NCI-H2196 (cell line): ENCODE data around the gene ESRRA.
A peak's percentile ranks its signal among the peaks of the same experiment; 100 is the strongest.

Experiments
- DNase-seq: peaks from one replicate; lab custom pipeline; 2025; ENCODE audit not compliant: unreplicated experiment; lab: John Stamatoyannopoulos, UW

The ESRRA gene

DNA sequence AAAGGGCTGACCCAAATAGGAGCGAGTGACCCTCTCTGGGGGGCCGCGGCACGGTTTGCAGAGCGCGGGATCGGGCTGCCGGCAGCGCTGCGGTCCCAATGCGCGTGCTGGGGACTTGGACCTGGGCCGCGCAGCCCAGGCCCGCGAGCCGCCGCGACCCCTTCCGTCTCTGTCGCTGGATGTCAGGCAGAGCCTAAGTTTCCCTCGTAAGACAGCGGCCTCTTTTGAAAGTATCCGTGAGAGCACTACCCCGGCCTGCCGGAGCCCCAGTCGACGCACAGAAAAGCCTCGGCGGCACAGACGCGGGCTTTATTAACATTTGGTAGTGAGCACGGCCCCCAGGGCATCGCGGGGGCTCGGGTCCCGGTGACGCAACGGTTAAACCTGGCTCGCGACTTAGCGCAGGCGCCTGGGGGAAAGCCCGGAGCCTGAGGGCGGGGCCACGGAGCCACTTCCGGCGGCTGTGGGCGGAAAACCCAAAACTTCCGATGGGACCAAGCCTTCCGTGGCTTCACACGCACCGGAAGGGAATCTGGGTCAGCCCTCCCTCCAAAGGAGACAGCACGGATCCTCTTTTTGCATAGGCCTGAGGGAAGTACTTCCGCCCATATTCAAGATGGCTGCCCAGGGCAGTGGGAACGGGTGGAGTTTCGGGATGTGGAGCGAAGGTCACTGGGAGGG, 35.6 kb upstream of the ESRRA start:
- DNase-seq = peak; percentile 99

DNA sequence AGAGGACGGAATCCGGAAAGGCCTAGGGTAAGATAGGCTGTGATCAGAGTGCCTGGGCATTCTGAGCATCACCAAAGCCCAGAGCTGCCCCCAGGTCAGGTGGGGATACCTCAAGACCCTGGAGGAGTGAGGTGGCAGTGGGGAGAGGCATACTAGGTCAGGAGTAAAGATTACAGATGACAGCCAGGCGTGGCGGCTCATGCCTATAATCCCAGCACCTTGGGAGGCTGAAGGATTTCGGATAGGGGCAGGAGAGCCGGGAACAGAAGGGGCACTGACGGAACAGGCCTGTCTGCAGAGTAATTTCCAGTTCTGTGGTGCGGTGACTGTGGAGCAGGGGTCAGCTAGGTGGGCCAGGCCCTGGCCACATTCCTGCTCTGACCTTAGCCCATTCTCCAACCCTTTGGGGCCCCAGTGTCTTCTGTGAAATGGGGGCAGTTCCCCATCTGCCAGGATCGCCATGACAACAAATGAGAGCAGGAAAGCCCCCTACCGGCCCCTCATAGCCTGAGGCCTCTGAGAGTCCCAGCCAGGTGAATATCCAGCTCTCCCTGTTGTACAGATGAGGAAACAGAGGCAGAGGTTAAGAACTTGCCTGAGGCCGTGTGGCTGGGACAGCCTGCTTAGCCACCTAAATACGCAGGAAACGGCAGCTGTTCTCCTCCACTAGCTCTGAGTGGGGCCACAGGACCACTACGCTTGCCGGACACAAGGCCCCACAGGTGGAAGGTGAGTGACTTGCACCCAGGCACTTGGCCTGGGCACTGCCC, 30.1 kb upstream of the ESRRA start:
- no peak for DNase-seq

DNA sequence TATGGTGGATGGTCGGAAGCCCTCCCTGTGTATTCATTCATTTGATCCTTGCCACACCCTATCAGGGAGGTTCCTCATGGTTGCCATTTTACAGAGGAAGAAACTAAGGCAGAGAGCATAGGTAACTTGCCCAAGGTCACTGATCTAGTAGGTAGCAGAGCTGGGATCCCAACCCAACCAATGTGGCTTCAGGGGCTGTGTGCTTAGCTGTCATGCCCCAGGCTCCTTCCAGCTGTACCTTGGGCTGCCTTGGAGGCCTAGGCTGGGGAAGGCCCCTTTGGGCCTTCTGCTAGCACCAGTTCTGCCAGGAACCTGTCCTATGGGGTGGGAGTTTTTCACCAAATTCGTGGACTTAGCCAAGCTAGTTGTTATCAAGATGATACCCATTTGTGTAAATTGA, 29.5 kb upstream of the ESRRA start:
- DNase-seq = no peak

DNA sequence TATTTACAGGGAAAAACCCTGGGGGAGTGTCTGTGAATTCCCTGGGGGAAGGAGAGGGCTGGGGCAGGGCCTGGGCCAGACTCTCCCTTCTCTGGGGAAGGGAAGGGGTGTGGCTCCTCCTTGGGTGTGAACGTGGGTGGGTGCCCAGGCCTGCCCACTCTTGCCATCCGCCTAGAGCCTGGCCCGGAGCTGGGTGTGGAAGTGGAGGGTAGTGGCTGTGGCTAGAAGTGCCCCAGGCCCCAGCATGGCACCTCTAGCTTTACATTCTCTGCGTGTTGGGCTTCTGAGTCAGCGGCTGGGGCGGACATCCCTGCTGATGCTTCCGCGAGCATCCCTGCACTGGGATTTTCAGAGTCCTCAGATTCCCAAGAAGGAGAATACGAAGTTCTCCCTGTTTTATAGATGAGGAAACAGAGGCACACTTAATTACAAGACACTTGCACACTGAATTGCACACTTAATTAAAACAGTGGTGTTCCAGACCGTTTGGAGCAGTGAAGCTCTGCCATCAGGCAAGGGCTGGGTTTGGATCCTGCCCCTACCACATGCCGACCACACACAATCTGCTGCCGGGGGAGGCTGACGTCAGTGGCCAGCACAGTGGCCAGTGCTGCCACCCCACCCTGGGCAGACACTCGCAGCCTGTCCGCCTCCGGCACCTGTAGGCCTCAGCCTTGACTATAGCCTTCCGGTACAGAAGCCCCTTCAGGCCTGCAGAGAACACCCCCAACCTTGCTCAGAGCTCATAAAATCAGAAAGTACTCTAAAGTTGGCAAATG, 28.5 kb upstream of the ESRRA start:
- DNase-seq = no peak

DNA sequence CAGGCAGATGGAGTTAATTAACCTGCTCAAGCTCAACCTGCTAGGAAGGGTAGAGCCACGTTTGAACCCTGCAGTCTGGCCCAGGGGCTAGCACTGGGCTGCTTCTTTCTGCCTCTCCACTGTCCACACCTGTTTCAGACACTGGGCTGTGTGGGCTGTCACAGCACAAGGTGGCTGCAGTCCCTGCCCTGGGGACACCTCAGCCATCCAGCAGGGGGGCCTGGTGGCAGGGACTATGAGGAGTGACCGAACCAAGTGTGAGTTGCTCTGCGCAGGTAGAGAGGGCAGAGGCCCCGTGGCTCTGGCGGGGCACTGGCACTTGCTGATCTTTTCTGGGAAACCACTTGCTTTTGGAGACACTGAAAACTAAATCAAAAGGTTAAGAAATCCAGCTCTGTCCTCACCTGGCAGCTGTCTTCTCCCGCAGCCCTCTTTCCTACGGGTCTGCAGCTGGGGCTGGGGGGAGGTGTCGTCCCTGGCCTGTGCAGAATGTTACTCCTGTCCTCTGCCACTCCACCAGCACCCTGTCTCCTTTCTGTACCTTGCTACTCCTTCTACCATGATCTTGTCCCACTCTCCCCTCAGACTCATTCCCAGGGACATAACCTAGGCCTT, 26.6 kb upstream of the ESRRA start:
- no peak for DNase-seq

DNA sequence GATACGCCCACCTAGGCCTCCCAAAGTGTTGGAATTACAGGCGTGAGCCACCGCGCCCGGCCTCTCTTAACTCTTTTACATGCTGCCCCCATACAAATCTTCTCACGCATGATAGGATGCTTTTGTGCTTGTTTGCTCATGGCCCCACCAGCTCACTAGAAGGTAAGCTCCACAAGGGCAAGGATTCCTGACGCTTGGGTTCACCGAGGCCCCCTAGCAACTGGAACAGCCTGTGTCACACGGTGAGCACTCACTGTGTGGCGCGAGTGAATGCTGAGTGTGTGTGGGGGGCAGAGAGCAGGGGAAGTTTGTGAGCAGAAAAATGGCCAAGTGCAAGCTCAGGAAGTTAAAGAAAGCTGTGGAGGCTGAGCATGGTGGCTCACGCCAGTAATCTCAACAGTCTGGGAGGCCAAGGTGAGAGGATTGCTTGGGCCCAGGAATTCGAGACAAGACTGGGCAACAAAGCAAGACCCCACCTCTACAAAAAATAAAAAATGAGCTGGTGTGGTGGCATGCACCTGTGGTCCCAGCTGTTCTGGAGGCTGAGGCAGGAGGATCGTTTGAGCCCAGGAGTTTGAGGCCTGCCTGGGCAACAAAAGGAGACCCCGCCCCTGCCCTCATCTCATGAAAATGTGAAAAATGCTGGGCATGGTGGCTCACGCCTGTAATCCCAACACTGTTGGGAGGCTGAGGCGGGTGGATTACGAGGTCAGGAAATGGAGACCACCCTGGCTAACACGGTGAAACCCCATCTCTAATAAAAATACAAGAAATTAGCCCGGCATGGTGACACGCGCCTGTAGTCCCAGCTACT, 23.2 kb upstream of the ESRRA start:
- no peak for DNase-seq

DNA sequence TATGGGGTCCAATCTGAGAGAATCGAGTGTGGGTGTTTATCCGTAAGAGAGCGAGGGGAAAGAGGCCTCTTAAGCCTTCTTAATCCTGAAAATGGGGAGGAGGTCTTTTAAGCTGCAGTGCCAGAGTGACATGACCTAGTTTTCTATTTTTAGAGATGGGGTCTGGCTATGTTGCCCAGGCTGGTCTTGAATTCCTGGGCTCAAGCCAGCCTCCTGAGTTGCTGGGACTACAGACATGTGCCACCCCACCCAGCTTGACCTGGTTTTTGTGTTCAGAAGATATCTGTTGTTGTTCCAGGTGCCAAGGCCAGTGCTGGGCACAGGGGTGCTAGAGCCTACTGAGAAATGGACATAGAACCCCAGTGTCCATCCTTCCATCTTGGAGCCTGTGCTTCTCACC, 22.2 kb upstream of the ESRRA start:
- no peak for DNase-seq

DNA sequence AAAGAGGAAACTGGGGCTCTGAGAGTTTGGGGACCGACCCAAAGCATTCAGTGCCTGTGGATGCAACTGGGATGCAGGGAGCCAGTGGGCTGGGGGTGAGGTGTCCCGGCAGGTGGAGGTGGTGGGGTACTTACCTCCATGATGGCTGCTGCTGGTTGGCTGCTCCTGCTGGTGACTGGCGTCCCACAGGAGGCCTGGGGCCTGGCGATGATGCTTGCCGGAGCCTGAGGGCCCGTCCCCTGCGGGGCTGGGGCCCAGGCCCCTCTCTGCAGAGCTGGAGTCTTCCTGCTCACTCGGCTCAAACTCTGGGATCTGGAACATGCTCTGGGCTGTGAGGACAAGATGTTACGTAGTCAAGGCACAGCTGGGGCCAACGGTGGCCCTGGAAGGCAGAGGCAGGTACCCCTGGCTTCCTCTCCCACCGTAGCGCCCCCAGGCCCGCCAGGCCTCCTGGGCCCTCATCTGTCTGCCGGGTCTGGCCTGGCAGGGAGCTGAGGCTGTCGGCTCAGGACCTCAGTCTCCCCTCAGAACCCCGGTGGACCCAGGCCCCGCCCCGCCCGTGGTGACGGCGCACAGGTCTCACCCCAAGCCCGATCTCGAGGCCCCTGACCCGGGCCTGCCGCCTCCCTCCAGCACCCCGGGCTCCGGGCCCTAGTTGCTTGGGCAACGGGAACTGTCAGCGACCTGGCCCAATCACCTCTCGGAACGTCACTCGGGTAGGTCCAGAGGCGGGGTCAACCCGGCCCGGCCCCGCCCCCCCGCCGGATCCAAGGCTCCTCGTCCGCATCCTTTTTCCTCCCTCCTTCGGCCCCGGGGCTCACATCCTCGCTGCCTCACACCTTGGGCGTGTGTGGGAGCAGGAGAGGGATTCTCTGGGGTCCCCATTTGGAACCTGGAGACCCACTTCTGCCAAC, 21.0 kb upstream of the ESRRA start, which contains the start of gene BAD:
BAD (minus strand) TSS at position 618 of the 914 bp plus-strand sequence; CDS start at position 321, 297 bp downstream.
- peak; percentile 91 for DNase-seq

DNA sequence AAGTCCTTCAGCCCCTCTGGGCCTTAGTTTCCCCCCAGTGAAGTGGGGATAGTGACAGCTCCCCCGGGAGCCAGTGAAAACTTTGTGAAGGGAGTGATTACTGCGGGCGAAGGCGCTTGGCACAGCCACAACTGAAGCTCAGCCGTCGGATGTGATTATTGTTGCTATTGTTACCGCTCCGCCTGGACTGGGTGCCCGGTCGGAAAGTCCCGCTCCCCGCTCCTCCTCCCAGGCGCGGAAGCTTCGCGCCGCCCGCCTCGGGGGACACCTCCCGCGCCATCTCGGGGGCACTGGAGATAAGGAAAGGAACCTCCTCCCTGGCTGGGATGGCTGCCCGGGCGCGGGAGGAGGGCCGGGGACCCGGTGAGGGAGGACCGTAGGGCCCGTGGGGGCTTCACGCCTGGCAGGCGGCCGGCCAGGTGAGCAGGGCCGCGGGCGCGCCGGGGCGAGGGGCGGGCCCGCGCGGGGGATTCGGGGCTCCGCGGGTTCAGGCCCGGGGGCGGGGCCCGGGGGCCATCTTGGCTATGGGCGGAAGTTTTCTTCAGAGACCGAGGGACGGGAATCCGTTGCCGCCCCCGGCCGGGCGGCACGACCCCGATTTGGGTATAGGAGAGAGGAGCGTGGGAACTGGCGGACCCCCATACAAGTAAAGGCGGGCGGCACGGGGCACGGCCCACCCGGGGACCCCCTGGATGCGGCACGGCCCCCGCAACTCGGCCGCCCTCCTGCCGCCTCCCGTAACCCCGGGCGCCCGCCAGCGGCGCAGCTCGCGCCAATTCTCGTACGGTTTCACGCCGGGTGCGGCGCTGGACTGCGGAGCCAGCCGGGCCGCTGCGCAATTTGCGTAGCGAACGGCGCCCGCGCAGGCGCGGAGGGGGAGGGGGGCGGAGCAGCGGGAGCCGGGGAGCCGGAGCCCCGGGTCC, 20.1 kb upstream of the ESRRA start, which contains the start of gene GPR137:
GPR137 (plus strand) TSS at position 887 of the 923 bp plus-strand sequence. CDS start 677 bp downstream, outside the sequence.
- DNase-seq = peak; percentile 89

DNA sequence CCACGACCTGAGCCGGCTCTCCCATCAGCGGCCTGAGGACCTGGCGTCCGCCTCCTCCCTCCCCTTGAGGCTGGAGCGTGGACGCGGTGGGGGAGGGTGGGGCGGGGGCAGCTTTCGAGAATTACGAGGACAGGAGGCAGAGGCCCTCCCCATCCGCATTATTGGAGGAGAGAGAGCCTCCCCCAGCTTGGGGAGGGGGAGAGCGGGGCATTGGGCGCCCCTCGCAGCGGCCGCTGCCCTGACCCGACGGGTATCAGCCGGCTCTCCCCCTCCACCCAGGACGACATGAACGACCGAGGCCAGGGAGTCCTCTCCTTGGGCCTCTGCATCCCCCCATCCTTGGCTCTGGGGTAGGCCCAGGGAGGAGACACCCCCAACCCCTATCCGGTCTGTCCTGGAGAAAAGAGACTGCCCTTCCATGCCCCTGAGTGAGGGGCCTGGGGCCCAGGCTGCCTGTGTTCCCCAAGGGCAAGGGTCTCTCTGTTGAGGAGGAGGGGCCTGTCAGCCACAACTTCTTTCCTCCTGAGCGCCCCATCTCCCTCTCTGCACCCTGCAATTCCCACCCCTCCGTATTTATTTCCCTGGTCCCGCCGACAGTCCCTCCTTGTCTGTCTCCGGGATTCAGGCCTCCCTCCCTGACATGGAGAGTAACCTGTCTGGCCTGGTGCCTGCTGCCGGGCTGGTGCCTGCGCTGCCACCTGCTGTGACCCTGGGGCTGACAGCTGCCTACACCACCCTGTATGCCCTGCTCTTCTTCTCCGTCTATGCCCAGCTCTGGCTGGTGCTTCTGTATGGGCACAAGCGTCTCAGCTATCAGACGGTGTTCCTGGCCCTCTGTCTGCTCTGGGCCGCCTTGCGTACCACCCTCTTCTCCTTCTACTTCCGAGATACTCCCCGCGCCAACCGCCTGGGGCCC, 19.2 kb upstream of the ESRRA start:
- peak; percentile 67 for DNase-seq

DNA sequence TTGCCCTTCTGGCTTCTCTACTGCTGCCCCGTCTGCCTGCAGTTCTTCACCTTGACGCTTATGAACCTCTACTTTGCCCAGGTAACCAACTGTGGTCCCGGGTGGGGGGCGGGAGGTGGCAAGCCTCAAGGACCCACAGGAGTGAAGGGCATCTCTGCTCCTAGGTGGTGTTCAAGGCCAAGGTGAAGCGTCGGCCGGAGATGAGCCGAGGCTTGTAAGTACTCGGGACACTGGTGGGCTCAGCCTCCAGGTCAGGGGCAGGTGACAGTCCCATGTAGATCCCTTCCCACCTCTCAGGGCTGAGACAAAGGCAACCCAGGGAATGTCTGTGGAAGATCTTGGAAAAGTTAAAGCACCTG, 18.5 kb upstream of the ESRRA start:
- DNase-seq = no peak

DNA sequence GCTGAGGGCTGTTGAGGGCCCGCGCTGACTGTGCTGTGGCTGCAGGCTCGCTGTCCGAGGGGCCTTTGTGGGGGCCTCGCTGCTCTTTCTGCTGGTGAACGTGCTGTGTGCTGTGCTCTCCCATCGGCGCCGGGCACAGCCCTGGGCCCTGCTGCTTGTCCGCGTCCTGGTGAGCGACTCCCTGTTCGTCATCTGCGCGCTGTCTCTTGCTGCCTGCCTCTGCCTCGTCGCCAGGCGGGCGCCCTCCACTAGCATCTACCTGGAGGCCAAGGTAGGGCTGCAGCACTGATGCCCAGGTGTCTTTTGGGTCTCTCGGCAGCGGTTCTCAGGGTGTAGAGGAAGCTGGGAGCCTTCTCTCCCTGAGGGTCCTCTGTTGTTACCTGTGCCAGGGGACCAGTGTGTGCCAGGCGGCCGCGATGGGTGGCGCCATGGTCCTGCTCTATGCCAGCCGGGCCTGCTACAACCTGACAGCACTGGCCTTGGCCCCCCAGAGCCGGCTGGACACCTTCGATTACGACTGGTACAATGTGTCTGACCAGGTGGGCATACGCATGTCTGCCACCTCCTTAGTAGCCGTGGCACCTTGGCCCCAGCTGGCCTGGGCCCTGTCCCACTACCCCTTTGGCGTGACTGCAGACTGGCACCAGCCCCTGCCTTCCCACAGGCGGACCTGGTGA, 17.5 kb upstream of the ESRRA start:
- DNase-seq = no peak

DNA sequence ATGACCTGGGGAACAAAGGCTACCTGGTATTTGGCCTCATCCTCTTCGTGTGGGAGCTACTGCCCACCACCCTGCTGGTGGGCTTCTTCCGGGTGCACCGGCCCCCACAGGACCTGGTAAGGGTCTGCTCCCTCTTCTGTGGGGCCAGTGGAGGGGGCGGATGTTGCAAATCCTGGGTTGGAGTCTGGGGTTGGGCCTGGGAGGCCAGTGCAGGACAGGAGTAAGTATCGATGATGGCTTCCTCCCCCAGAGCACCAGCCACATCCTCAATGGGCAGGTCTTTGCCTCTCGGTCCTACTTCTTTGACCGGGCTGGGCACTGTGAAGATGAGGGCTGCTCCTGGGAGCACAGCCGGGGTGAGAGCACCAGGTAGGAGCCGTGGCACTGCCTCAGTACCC, 17.0 kb upstream of the ESRRA start:
- no peak for DNase-seq

DNA sequence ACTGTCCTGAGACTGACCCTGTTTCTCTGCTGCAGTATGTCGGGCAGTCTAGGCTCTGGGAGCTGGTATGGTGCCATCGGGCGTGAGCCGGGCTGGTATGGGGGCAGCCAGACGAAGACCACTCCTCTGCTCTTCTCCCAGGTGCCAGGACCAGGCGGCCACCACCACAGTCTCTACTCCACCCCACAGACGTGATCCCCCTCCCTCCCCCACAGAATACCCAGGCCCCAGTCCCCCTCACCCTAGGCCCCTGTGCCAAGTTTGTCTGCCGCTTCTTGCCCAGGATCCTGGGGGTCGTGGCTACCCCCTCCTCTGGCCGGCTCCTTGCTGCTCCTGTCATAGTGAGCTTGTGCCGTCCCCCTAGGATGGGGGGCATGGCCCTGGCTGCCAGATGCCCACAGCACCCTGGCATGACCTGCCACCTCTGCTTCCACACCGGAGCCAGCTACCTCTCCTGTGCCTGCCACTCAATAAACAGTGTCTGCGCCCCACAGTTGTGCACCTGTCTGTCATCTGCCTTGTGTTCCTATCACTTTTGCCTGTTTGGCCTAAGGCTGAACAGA, 16.2 kb upstream of the ESRRA start:
- no peak for DNase-seq

DNA sequence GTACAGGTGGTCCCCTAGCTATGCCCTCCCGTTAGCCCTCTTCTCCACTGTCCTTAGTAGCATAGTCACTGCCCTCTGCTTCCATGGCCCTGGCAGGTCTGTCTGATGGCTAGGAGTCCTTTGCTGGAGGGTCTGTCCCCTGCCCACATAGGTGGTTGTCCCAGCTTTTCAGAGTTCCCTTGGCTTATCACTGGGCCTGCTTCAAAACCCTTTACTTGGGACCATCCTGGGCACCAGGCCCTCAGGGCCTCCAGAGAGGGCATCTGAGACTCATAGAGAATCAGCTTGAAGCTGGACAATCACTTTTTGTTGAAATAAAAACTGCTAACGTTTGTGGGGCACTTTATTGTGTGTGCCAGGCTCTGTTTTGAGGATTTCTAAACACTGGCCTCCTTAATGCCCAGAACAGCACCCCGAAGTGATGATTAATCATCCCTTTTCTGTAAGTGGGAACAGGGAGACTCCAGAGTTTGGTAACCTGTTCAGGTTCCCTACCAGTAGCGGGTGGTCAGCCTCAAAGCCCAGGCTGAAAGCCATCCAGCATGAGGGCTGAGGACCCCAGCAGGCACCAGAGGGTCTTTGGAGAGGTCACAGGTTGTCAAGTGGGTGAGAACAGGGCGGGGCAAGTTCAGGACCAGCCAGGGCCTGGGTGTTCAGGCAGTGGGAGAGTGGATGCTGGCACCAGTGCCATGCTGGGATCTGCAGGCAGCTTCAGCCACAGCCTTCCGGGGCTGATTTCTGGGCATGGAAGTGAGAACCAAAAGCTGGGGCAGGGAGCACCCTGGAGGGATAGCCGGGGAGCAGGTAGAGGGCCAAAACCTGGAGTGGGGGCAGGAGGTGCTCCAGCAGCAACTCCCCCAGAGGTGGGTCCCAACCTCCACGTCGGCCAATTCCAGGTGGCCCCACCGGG, 14.7 kb upstream of the ESRRA start:
- no peak for DNase-seq
